Tibial nerve (tissue), 4 donors: ENCODE measurements around the gene FANCC. TPM values are rescaled to one million over a fixed set of nuclear protein-coding genes. Genes with fewer than 3 reads are reported as not detected.

Experiments
- DNase-seq, 2 donors: peaks; one replicate each; pipeline ENCODE4 v3.0.0-alpha.2; 2019; ENCODE audit warnings: low spot score in 2 of 2
- H3K27ac ChIP-seq, 4 donors: fragments of 200-600 bp; sonication (generic) in 3 of 4; one replicate each; pipeline ENCODE4 v1.5.1; 2017 to 2019; ENCODE audit warnings: mild to moderate bottlenecking in 1 of 4
- H3K27me3 ChIP-seq, 2 donors: fragments of 200-600 bp; sonication (generic) in 1 of 2; one replicate each; pipeline versions ENCODE4 v1.5.1 to v1.6.0; 2017 to 2019
- H3K36me3 ChIP-seq, 3 donors: fragments of 200-600 bp; sonication (generic); one replicate each; pipeline ENCODE4 v1.5.1; 2018 to 2019
- H3K4me1 ChIP-seq, 4 donors: fragments of 200-600 bp; sonication (generic) in 3 of 4; one replicate each; pipeline ENCODE4 v1.5.1; 2017 to 2019
- H3K4me3 ChIP-seq, 4 donors: fragments of 200-600 bp; sonication (generic) in 3 of 4; one replicate each; pipeline ENCODE4 v1.5.1; 2017 to 2019; ENCODE audit warnings: mild to moderate bottlenecking in 1 of 4, moderate library complexity in 1 of 4
- H3K9me3 ChIP-seq, 4 donors: fragments of 200-600 bp; sonication (generic) in 3 of 4; one replicate each; pipeline ENCODE4 v1.5.1; 2017 to 2019
- CTCF ChIP-seq, 5 experiments: fragments of 200-600 bp in 3 of 5; fragments of 450-650 bp in 2 of 5; sonication (generic) in 3 of 5; IDR thresholded peaks; one replicate each; pipeline ENCODE4 v1.5.1; 2016 to 2019; ENCODE audit warnings: antibody characterized with exemption in 5 of 5, mild to moderate bottlenecking in 3 of 5, moderate library complexity in 2 of 5
- EP300 ChIP-seq, 2 donors: sonication (generic); formaldehyde crosslinking; IDR thresholded peaks; one replicate each; pipeline ENCODE4 v1.6.1; 2017; ENCODE audit warnings: antibody characterized with exemption in 2 of 2, mild to moderate bottlenecking in 1 of 2
- POLR2A ChIP-seq, 2 donors: fragments of 450-650 bp; IDR thresholded peaks; one replicate each; pipeline ENCODE4 v1.6.1; 2017; ENCODE audit warnings: antibody characterized with exemption in 2 of 2, mild to moderate bottlenecking in 2 of 2, moderate library complexity in 2 of 2
- WGBS, 2 donors: methylation state at CpG; one replicate each; pipeline ENCODE4 v1.1.5; 2018; 5-methylcytosine and 5-hydroxymethylcytosine counted together
- total RNA-seq, 4 donors: library from RNA; depleted of rRNA; stranded (reverse); fragments of >200 nt; gene quantifications; one replicate each; pipeline ENCODE4 v1.1.0, GENCODE V29; 2016

FANCC gene
- total RNA-seq, 4 donors from 2014 or later = 6.5 to 12.6 (median 10.2) TPM

DNA sequence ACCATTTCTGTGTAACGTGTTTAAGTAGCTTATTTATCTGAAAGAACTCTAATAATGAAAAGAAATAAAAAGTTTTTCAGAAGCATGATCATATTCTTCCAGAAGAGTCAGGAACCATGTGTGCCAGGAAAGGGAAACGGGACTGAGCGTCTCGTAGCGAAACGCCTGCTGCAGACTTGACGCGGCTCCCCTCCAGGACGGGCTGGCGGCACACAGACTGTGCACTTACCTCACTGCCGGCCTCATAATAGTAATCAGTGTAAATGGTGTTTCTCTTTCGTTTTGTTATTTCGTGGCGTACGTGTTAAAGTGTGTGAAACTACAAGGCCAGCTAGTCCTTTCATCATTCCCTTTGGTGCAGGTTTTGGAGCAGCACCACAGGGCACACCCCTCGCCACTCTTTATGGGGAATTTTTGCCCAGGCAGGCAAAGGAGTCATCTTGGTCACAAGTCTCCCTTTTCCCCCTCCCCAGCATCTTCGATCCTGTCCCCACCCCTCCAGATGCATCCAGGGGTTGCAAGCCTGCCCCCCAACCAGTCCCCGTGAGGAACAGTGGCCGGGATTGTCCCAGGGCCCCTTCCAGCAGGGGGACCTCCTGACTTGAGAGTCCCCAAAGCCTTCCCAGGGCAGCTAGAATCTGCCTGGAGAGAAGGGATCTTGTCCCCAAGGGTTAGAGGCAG, 233.1 kb downstream of the FANCC start:
- peaks cover 0 to 70% (median 11%) of the 10 kb centered on the region in 3 donors for H3K36me3 ChIP-seq
- DNase-seq = no peak
- H3K27me3 ChIP-seq = no peaks in the 10 kb centered on the region
- 44 to 52% methylated on average over 19 of the region's 19 CpGs for WGBS, 2 donors
- H3K4me1 ChIP-seq = peaks cover 0 to 96% (median 63%) of the 10 kb centered on the region in 4 donors
- peak in 1 of 2 donors; percentile 36 for TF ChIP-seq EP300 (IDR thresholded peaks at IDR 0.05)
- TF ChIP-seq CTCF (IDR thresholded peaks at IDR 0.05) = no peak
- H3K9me3 ChIP-seq = no peaks in the 10 kb centered on the region
- peak overlapping the region in 1 of 4 donors; percentile 12 for H3K4me3 ChIP-seq
- peak overlapping the region; percentile 64 to 97 (median 89) for H3K27ac ChIP-seq

GRCh38 chr9:95083086-95083768, 234.3 kb downstream of the FANCC start:
- Histone ChIP-seq H3K4me3 (no peak overlapping the region), H3K36me3 (peaks cover 0 to 70% (median 11%) of the 10 kb centered on the region in 3 donors), H3K27me3 (no peaks in the 10 kb centered on the region), H3K9me3 (no peaks in the 10 kb centered on the region), H3K4me1 (peaks cover 0 to 96% (median 63%) of the 10 kb centered on the region in 4 donors), H3K27ac (peak overlapping the region; percentile 64 to 97 (median 89))
- TF ChIP-seq POLR2A (IDR thresholded peaks at IDR 0.05) (no peak), CTCF (IDR thresholded peaks at IDR 0.05) (no peak), EP300 (IDR thresholded peaks at IDR 0.05) (no peak)
- WGBS, 2 donors = 80% methylated on average over 27 to 39 of the region's 39 CpGs
- DNase-seq = no peak

DNA sequence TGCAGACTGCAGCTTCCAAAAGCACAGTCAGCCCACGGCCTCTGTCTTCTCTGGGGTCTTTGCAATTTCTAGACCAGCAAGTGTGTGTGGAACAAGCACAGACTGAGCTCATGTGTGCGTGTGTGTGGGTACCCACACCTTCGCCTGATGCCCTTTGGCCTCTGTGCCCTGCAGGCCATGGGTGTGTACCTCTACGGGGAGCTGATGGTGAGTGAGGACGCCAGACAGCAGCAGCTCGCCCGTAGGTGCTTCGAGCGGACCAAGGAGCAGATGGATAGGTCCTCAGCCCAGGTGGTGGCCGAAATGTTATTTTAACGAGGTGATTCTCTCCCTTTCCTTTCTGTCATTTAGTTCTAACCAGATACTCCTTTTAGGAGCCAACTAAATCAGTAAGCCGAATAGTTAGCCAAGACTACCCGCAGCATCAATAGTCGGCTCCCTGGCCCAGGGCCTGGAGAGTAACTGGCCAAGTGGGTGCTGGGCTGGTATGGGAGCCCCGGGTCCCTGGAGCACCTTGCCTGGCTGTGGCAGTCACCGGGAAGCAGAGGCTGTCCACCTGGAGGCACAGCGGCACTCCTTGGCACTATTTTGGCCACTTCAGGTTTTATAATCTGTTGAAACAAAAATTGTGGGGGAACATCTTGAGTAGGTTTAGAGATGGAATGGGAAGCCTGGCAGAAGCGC, 235.0 kb downstream of the FANCC start:
- Histone ChIP-seq H3K9me3 (no peaks in the 10 kb centered on the region), H3K27ac (peak overlapping the region; percentile 64 to 97 (median 89)), H3K36me3 (peaks cover 0 to 66% (median 11%) of the 10 kb centered on the region in 3 donors), H3K4me1 (peaks cover 0 to 96% (median 64%) of the 10 kb centered on the region in 4 donors), H3K4me3 (no peak overlapping the region), H3K27me3 (no peaks in the 10 kb centered on the region)
- WGBS, 2 donors = 58 to 72% methylated on average over 13 to 18 of the region's 18 CpGs
- no peak for TF ChIP-seq EP300 (IDR thresholded peaks at IDR 0.05)
- TF ChIP-seq CTCF (IDR thresholded peaks at IDR 0.05) = no peak
- no peak for TF ChIP-seq POLR2A (IDR thresholded peaks at IDR 0.05)
- DNase-seq = no peak

DNA sequence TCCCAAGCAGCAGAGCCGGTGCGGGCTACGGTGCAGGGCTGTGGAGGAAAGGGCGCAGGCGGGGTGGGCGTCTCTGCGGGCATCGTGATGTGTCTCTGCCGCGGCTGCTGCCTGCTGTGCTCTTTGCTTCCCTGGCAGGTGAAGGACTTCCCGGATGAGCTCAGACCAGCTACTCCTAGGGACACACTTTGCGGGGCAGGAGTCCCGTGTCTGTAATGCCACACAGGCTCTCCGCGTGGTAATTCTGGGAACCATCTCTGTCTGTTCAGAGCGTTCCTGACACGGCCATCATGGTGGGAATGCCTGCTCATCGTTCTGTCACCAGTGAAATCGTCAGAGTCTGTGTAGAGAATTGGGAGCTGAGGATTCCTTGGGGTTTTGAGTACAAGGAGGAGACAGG, 235.5 kb downstream of the FANCC start:
- WGBS, 2 donors = 54 to 58% methylated on average over 15 to 19 of the region's 19 CpGs
- H3K27ac ChIP-seq = peak overlapping the region; percentile 64 to 97 (median 89)
- TF ChIP-seq CTCF (IDR thresholded peaks at IDR 0.05) (no peak), POLR2A (IDR thresholded peaks at IDR 0.05) (no peak)
- H3K36me3 ChIP-seq = peaks cover 0 to 65% (median 11%) of the 10 kb centered on the region in 3 donors
- H3K4me1 ChIP-seq = peaks cover 0 to 96% (median 69%) of the 10 kb centered on the region in 4 donors
- no peak for DNase-seq
- H3K9me3 ChIP-seq = no peaks in the 10 kb centered on the region
- no peaks in the 10 kb centered on the region for H3K27me3 ChIP-seq
- no peak overlapping the region for H3K4me3 ChIP-seq
